Activated naive CD4-positive, alpha-beta T cell treated with anti-CD3 and anti-CD28 coated beads for 36 hours (primary cell): ENCODE measurements around the gene DTWD1. TPM values are rescaled to one million over a fixed set of nuclear protein-coding genes. Genes with fewer than 3 reads are reported as not detected.
"Not testable (repeated sequence)": the region's sequence is repeated elsewhere in the genome, so short reads cannot be mapped to it uniquely, and the experiment has no call there.

Experiments used
- CTCF ChIA-PET: fragments of 350-600 bp; sonication (Branson Sonifier 250); formaldehyde crosslinking; loops from one replicate; lab custom pipeline; 2021; ENCODE audit warnings: antibody characterized with exemption; lab: Charles Lee
- DNase-seq: peaks from one replicate; pipeline ENCODE4 v3.0.0-alpha.2; 2020
- H3K27ac Mint-ChIP-seq: one replicate; pipeline ENCODE4 v1.8.0; 2021; ENCODE audit warnings: mild to moderate bottlenecking, mixed read lengths
- H3K27me3 Mint-ChIP-seq: one replicate; pipeline ENCODE4 v1.8.0; 2021; ENCODE audit warnings: low read depth, mixed read lengths
- H3K36me3 Mint-ChIP-seq: one replicate; pipeline ENCODE4 v1.8.0; 2021; ENCODE audit warnings: low read depth, mixed read lengths
- H3K4me1 Mint-ChIP-seq: one replicate; pipeline ENCODE4 v1.8.0; 2021; ENCODE audit warnings: low read depth, mixed read lengths
- H3K4me3 Mint-ChIP-seq: one replicate; pipeline ENCODE4 v1.8.0; 2021; ENCODE audit warnings: mild to moderate bottlenecking, moderate library complexity, mixed read lengths
- H3K9me3 Mint-ChIP-seq: one replicate; pipeline ENCODE4 v1.8.0; 2021; ENCODE audit warnings: mixed read lengths
- intact Hi-C: fragments of 100-400 bp; cut with micrococcal nuclease; formaldehyde crosslinking; loops from one replicate; pipeline ENCODE4 v1.15.1; 2023
- total RNA-seq, 2 experiments: library from RNA; stranded (reverse); gene quantifications; one replicate each; pipeline ENCODE4 v1.2.3, GENCODE V29; 2021

DTWD1 gene, protein sequence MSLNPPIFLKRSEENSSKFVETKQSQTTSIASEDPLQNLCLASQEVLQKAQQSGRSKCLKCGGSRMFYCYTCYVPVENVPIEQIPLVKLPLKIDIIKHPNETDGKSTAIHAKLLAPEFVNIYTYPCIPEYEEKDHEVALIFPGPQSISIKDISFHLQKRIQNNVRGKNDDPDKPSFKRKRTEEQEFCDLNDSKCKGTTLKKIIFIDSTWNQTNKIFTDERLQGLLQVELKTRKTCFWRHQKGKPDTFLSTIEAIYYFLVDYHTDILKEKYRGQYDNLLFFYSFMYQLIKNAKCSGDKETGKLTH
- total RNA-seq = 10 to 100 TPM; 18.5 to 19.4 TPM

DNA sequence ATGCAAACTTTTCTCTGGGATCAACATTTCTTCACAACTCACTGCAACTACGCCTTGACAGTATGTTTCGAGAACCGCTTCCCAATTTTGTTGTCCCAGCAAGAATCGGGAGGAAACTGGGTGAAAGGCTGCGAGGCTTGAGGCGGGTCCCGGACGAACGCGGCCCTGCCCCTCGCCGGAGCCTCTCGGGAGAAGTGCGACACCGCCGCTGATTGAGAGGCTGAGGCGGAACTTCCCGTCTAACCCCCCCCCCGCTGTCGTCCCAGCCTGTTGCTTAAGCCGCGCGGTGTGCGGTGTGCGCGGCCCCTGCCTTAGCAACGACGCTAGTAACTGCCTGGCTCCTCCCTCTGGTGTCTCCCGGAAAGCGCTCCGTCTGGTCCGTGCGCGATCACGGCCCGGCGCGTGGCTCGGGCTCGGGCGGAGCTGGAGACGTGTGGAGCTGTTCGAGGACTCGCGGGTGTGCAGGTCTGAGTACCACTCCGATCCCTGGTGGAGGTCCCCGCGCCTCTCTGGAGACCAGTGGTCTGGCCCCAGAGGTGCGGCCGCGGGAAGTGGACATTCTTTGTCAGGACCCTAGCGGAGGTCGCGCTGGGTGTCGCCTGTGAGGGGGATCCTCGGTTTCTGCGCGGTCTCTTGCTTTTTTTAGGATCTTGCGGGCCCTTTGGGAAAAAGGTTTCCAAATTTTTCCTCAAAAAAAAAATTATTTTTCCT is at the start of gene DTWD1, which contains the start of gene FAM227B:
Gene DTWD1, plus strand, starts transcription at position 391 of the 711 bp plus-strand sequence. CDS start 4,120 bp downstream, outside the sequence.
Gene FAM227B, minus strand, starts transcription at position 161 of the 711 bp plus-strand sequence. CDS start 5,647 bp downstream, outside the sequence.
- CTCF ChIA-PET = interaction anchor here (1.0 kb wide), 2 partner anchors 8 to 524 kb away, joined by 3 read pairs; no protein-coding TSS in a partner anchor
- Mint-ChIP-seq H3K4me3 (peak within 1 kb of the TSS; percentile 88), H3K27ac (peak within 1 kb of the TSS; percentile 91), H3K36me3 (peaks cover 16% of the 10 kb centered on the region), H3K27me3 (no peaks in the 10 kb centered on the region), H3K4me1 (peaks cover 33% of the 10 kb centered on the region), H3K9me3 (peaks cover 10% of the 10 kb centered on the region)
- intact Hi-C loops = loop anchor here (1.0 to 5.0 kb wide), 12 partner anchors 466 to 1289 kb away; partner anchors contain the start of genes CEP152, COPS2, DUT and EID1
- peak; percentile 96 for DNase-seq

DNA sequence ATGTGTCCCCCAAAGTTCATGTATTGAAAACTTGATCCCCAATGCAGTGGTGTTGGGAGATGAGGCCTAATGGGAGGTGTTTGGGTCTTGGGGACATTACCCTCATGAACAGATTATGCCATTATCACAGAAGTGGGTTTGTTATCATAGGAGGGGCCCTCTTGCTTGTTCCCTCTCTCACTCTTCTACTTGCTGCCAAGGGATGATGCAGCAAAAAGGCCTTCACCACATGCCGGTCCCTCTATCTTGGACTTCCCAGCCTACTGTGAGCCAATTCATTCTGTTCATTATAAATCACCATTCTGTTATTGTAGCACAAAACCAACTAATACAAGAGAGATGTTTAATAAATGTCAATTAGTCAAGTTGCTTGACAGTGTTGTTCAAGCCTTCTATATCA is 47.4 kb upstream of the DTWD1 start:
- Mint-ChIP-seq H3K36me3 (peaks cover 24% of the 10 kb centered on the region), H3K9me3 (peaks cover 23% of the 10 kb centered on the region), H3K27ac (no peak overlapping the region), H3K4me1 (peaks cover 2% of the 10 kb centered on the region), H3K27me3 (no peaks in the 10 kb centered on the region), H3K4me3 (no peak overlapping the region)
- DNase-seq = no peak
- CTCF ChIA-PET = no interaction called here
- intact Hi-C loops = no loop called here

DNA sequence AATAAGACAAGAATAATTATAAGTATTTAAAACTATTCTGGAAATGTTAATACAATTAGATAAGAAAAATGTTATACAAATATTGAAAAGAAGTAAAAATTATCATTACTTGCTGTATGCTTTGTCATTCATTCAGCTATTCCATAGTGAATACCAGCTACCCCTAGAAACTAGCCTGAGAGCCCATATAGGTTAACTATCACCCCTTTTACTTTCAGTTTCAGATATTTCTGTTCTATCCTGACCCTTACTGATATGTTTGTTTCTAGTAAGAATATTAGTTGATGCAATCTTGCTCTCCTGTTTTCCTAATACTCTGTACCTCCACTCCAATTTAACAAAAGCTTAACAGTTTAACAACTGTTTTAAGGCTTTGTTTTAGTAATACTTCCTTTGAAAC is 31.8 kb upstream of the DTWD1 start:
- CTCF ChIA-PET = no interaction called here
- Mint-ChIP-seq H3K27me3 (no peaks in the 10 kb centered on the region), H3K4me1 (no peaks in the 10 kb centered on the region), H3K4me3 (no peak overlapping the region), H3K27ac (no peak overlapping the region), H3K36me3 (peaks cover 26% of the 10 kb centered on the region), H3K9me3 (peaks cover 4% of the 10 kb centered on the region)
- intact Hi-C loops = no loop called here
- DNase-seq = no peak

DNA sequence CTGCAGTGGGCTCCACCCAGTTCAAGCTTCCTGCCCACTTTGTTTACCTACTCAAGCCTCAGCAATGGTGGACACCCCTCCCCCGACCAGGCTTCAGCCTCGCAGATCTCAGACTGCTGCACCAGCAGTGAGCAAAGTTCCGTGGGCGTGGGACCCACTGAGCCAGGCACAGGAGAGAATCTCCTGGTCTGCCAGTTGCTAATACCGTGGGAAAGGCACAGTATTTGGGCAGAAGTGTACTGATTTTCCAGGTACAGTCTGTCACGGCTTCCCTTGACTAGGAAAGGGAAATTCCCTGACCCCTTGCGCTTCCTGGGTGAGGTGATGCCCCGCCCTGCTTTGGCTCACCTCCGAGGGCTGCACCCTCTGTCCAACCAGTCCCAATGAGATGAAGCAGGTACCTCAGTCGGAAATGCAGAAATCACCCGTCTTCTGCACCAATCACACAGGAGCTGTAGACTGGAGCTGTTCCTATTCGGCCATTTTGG is 28.0 kb upstream of the DTWD1 start:
- intact Hi-C loops, DNase-seq, CTCF ChIA-PET, H3K4me1 Mint-ChIP-seq, H3K4me3 Mint-ChIP-seq, H3K27me3 Mint-ChIP-seq, H3K27ac Mint-ChIP-seq: not testable (repeated sequence)
- peaks cover 29% of the 10 kb centered on the region for H3K36me3 Mint-ChIP-seq
- peaks cover 25% of the 10 kb centered on the region for H3K9me3 Mint-ChIP-seq

DNA sequence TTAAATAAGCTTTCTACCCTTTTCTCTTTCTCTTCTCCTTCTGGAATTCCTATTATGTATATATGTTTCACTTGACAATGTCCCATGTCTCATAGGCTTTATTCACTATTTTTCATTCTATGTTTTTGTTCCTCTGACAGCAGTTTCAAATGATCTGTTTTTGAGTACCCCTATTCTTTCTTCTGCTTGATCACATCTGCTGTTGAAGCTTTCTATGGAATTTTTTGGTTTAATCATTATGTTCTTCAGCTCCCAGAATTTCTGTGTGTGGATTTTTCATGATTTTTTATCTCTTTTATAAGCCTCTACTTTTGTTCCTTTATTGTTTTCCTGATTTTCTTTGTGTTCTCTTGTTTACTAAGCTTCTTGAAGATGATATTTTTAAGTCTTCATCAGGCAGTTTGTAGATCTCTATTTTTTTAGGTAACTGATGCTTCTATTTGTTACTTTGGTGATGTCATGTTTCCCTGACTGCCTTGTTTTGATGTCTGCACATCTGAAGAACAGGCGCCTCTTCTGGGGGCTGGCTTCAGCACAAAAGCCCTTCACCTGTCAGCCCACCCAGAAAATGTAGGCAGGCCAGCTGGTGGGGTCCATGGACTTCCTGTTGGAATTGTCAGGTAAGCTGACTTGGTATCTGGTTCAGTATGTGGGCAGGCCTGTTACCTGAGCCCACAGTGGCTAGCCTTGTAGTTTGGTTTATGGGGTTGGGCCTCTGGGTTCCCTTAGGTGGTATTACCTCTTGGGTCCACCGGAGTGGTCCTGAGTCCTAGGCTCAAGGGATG is 16.0 kb upstream of the DTWD1 start:
- Mint-ChIP-seq H3K9me3 (peaks cover 30% of the 10 kb centered on the region), H3K4me1 (no peaks in the 10 kb centered on the region), H3K4me3 (no peak overlapping the region), H3K27me3 (no peaks in the 10 kb centered on the region), H3K27ac (no peak overlapping the region), H3K36me3 (peaks cover 44% of the 10 kb centered on the region)
- intact Hi-C loops = no loop called here
- CTCF ChIA-PET = no interaction called here
- DNase-seq = no peak

DNA sequence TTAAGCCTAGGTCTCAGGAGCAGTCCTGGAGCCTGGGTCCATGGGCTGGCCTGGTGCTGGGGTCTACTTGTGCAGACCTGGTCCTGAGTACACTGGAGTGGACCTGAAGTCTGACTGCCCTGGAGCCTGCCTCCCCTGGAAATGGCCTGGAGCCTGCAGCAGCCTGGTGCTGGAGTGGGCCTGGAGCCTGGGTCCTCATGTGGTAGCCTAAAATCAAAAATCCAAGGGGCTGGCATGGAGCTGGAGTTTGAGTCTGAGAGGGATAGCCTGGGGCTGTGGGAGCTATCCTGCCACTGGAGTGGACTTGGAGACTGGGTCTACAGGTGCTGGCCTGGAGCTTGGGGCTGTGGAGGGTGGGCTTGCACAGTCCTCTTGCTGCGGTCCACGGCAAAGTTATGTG is 15.3 kb upstream of the DTWD1 start:
- H3K27me3 Mint-ChIP-seq = no peaks in the 10 kb centered on the region
- H3K27ac Mint-ChIP-seq = no peak overlapping the region
- CTCF ChIA-PET = interaction anchor here (0.9 kb wide), 1 partner anchor 17 kb away, joined by 3 read pairs; no protein-coding TSS in a partner anchor
- peaks cover 26% of the 10 kb centered on the region for H3K9me3 Mint-ChIP-seq
- no peak for DNase-seq
- no peak overlapping the region for H3K4me3 Mint-ChIP-seq
- intact Hi-C loops = no loop called here
- H3K4me1 Mint-ChIP-seq = no peaks in the 10 kb centered on the region
- H3K36me3 Mint-ChIP-seq = peaks cover 43% of the 10 kb centered on the region

DNA sequence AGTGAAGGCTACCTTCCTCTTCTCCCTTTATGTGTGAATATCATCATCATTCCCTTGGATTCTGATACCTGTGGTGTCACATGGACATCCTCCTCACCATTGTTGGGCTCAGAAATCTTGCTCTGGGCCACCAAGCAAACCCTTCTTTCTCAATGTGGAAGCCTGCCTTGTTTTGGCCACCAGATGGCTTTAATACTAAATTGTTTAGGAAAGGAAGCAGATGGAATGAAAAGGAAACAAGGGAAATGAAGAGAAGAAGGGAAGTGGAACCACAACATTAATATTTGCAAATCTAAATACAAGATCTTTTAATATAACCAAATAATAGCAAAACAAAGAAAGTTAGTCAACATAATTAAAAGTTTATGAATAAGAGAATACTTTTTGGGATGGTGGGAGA is 14.3 kb upstream of the DTWD1 start:
- Mint-ChIP-seq H3K9me3 (peaks cover 22% of the 10 kb centered on the region), H3K36me3 (peaks cover 40% of the 10 kb centered on the region), H3K4me1 (no peaks in the 10 kb centered on the region), H3K27me3 (no peaks in the 10 kb centered on the region), H3K4me3 (no peak overlapping the region), H3K27ac (no peak overlapping the region)
- intact Hi-C loops = no loop called here
- DNase-seq = no peak
- CTCF ChIA-PET = no interaction called here

DNA sequence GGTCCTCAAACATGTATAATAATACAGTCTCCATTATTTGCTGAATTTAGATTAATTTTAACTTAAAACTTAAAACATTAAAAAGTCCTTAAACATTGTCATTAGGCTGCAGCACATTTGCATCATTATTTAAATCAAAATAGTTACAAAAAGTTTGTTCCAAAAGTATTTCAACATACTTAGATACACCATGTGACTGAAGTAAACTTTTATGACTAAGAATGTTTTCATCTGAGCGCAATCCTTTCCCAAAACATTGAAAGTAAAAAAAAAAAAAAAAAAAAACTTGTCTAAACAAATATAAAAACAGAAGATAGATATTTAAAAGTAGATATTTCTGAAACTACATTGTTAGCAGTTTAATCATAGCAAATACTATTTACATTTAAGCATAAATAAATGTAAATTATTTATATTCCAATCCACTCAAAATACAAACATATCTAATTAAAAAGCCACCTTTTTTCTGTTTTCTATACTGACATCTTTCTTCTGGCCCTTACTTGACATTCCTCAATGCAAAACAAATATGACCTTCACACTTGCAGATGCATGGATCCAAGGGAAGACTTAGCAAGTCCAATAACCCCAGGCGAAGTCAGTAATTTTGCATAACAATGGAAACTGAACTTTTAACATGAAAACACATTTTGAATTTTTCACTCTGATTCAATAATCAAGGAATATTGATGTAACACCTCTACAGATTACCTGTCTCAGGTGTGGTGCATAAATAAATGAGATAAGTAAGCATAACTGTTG is 10.5 kb upstream of the DTWD1 start:
- H3K4me1 Mint-ChIP-seq = no peaks in the 10 kb centered on the region
- CTCF ChIA-PET = no interaction called here
- H3K36me3 Mint-ChIP-seq = peaks cover 44% of the 10 kb centered on the region
- no peaks in the 10 kb centered on the region for H3K27me3 Mint-ChIP-seq
- intact Hi-C loops = no loop called here
- no peak overlapping the region for H3K4me3 Mint-ChIP-seq
- DNase-seq = no peak
- H3K9me3 Mint-ChIP-seq = peaks cover 10% of the 10 kb centered on the region
- no peak overlapping the region for H3K27ac Mint-ChIP-seq

DNA sequence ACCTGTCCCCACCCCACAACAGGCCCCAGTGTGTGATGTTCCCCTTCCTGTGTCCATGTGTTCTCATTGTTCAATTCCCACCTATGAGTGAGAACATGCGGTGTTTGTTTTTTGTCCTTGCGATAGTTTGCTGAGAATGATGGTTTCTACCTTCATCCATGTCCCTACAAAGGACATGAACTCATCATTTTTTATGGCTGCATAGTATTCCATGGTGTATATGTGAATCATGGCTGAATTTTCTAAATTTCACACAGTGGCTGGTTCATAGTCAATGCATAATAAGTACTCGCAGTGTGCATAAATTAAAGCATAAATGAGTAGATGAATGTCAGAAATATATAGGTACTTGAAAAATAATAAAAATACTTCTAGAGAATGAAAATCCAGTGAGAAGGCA is 8.6 kb upstream of the DTWD1 start:
- H3K4me1 Mint-ChIP-seq, CTCF ChIA-PET, H3K4me3 Mint-ChIP-seq, DNase-seq, intact Hi-C loops, H3K27ac Mint-ChIP-seq, H3K27me3 Mint-ChIP-seq: not testable (repeated sequence)
- peaks cover 33% of the 10 kb centered on the region for H3K36me3 Mint-ChIP-seq
- H3K9me3 Mint-ChIP-seq = peaks cover 15% of the 10 kb centered on the region

DNA sequence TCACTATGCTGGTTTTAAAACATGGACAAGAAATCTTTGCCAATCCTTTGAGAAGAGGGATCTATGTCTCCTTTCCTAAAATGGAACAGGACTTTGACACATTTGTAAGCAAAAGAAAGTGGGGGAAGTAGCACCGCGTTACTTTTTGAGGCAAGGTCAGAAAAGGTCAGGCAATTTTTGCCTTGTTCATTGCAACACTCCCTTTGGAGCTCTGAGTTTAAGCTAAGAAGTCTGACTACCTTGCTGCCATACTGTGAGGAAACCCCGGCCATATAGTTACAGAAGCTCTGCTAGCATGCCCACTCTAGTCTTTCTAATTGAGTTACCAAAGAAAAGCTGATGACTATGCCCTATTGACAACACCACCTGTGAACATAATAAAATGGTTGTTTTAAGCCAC is 1.6 kb upstream of the DTWD1 start:
- Mint-ChIP-seq H3K4me1 (peaks cover 30% of the 10 kb centered on the region), H3K36me3 (peaks cover 19% of the 10 kb centered on the region), H3K27ac (no peak overlapping the region), H3K27me3 (no peaks in the 10 kb centered on the region), H3K9me3 (peaks cover 13% of the 10 kb centered on the region), H3K4me3 (no peak overlapping the region)
- CTCF ChIA-PET = interaction anchor here (1.1 kb wide), 1 partner anchor 12 kb away, joined by 3 read pairs; no protein-coding TSS in a partner anchor
- DNase-seq = no peak
- intact Hi-C loops = no loop called here

DNA sequence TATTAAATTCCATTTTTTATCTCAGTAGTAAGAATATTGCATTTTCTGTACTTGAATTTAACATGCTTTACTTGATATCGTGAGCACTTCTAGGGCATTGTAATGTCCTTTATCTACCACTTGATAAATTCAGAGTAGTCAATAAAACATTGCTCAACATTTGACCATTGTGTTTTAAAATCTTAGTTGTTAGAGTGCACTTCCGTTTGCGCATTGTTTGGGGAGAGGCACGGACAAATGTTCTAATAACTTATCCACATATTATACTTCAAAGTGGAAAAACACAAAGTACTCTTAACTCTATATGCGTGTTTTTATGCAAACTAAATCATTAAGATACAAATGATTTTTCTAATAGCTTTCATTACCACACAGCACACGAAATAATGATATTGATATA is 649 bp upstream of the DTWD1 start:
- Mint-ChIP-seq H3K4me3 (peak overlapping the region; percentile 88), H3K9me3 (peaks cover 10% of the 10 kb centered on the region), H3K4me1 (peaks cover 30% of the 10 kb centered on the region), H3K36me3 (peaks cover 14% of the 10 kb centered on the region), H3K27ac (peak overlapping the region; percentile 91), H3K27me3 (no peaks in the 10 kb centered on the region)
- no peak for DNase-seq
- CTCF ChIA-PET = interaction anchor here (1.0 kb wide), 2 partner anchors 9 to 525 kb away, joined by 3 read pairs; no protein-coding TSS in a partner anchor
- intact Hi-C loops = loop anchor here (1.0 to 5.0 kb wide), 11 partner anchors 465 to 1288 kb away; partner anchors contain the start of genes CEP152, COPS2, DUT and SECISBP2L
